Suprapubic skin (tissue), 3 donors: Measurements from ENCODE around the gene MYO5B.

Source experiments
- POLR2A ChIP-seq, 2 donors: fragments of 450-650 bp; IDR thresholded peaks; one replicate each; pipeline ENCODE4 v1.6.1; 2017; ENCODE audit warnings: antibody characterized with exemption in 2 of 2, mild to moderate bottlenecking in 2 of 2, moderate library complexity in 2 of 2
- TF ChIP-seq, protein P1 (sequence below), 2 donors: fragments of 200-600 bp in 1 of 2; fragments of 450-650 bp in 1 of 2; sonication (generic) in 1 of 2; IDR thresholded peaks; one replicate each; pipeline ENCODE4 v1.5.1; 2016 to 2019; ENCODE audit warnings: antibody characterized with exemption in 2 of 2, mild to moderate bottlenecking in 1 of 2, moderate library complexity in 1 of 2

DNA sequence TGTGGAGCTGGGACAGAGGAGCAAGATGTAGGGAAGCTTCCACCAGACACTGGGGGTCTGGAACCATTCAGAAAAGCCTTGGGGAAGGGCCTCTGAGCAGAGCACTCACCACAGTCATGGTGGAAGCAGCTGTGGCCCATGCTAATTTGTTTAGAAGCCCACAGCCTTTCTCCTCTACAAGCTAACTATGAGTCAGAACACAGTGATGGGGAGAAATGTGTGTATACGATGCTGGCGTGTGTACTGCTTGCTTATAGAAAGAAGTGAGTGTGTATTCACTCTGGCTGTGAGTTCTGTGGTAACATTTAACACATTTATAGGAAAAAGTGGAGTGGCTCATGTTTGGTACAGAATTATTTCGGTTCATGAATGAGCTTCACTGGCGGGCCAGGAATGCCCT is 224.6 kb downstream of the MYO5B start:
- TF ChIP-seq, protein P1, sequence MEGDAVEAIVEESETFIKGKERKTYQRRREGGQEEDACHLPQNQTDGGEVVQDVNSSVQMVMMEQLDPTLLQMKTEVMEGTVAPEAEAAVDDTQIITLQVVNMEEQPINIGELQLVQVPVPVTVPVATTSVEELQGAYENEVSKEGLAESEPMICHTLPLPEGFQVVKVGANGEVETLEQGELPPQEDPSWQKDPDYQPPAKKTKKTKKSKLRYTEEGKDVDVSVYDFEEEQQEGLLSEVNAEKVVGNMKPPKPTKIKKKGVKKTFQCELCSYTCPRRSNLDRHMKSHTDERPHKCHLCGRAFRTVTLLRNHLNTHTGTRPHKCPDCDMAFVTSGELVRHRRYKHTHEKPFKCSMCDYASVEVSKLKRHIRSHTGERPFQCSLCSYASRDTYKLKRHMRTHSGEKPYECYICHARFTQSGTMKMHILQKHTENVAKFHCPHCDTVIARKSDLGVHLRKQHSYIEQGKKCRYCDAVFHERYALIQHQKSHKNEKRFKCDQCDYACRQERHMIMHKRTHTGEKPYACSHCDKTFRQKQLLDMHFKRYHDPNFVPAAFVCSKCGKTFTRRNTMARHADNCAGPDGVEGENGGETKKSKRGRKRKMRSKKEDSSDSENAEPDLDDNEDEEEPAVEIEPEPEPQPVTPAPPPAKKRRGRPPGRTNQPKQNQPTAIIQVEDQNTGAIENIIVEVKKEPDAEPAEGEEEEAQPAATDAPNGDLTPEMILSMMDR (IDR thresholded peaks at IDR 0.05), result no peak
- TF ChIP-seq POLR2A (IDR thresholded peaks at IDR 0.05), result no peak
